Stomach smooth muscle (tissue), 2 donors: Measurements from ENCODE around the gene CNIH1.

Experiments used
- H3K27ac ChIP-seq: one replicate; pipeline ENCODE4 v1.7.0; 2013; ENCODE audit warnings: mild to moderate bottlenecking, low read length, inconsistent platforms
- H3K27me3 ChIP-seq, 2 donors: one replicate each; pipeline ENCODE4 v1.7.0; 2013; ENCODE audit warnings: low read length in 2 of 2; ENCODE audit not compliant: insufficient read depth in 2 of 2, control insufficient read depth in 1 of 2
- H3K36me3 ChIP-seq, 2 donors: one replicate each; pipeline ENCODE4 v1.7.0; 2013; ENCODE audit warnings: low read length in 2 of 2; ENCODE audit not compliant: control insufficient read depth in 2 of 2, insufficient read depth in 2 of 2
- H3K4me1 ChIP-seq: one replicate; pipeline ENCODE4 v1.7.0; 2013; ENCODE audit warnings: low read length; ENCODE audit not compliant: control insufficient read depth, insufficient read depth
- H3K4me3 ChIP-seq, 2 donors: one replicate each; pipeline ENCODE4 v1.7.0; 2013; ENCODE audit warnings: low read length in 2 of 2
- H3K9ac ChIP-seq, 2 donors: one replicate each; pipeline ENCODE4 v1.7.0; 2013; ENCODE audit warnings: low read length in 2 of 2, mild to moderate bottlenecking in 1 of 2
- H3K9me3 ChIP-seq, 2 donors: one replicate each; pipeline ENCODE4 v1.7.0; 2013; ENCODE audit warnings: low read length in 2 of 2; ENCODE audit not compliant: control insufficient read depth in 2 of 2
- donor health status: healthy.
- donor health status: Pancreatic carcinoma.

The CNIH1 gene

DNA sequence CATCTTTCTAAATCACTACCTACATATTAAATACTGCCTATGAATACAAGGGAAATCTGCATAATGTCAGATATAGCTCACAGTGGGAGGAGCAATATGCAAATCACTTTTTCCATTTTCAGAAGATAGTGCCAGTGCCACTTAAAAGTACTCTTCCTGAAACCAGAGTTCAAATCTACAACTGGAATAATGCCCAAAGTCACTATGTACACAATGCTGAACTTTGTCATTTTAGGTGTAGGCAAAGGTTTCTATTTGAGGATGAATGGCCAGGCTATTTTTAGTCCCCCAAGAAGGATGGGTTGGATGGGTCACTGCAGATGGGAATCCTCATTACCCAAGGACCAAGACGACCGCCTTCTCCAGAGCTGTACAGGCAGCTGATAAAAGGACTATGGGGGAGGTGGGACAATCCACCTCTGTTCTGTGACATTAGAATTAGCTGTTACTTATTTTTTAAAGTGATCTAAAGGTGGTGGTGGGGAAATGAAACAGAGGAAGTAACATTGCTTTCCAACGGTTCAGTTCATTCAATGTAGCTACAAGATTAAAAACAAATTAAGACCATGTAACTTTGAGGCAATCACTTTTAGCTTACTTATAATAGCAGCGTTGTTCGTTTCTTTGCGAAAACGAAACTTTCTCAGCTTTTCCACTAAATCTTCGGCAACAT is 42.0 kb upstream of the CNIH1 start:
- Histone ChIP-seq H3K27me3 (no peaks in the 10 kb centered on the region), H3K27ac (no peak overlapping the region), H3K4me1 (peaks cover 8% of the 10 kb centered on the region), H3K4me3 (no peak overlapping the region), H3K9me3 (no peaks in the 10 kb centered on the region), H3K9ac (no peak overlapping the region), H3K36me3 (peaks cover 7 to 9% of the 10 kb centered on the region in 2 donors)

DNA sequence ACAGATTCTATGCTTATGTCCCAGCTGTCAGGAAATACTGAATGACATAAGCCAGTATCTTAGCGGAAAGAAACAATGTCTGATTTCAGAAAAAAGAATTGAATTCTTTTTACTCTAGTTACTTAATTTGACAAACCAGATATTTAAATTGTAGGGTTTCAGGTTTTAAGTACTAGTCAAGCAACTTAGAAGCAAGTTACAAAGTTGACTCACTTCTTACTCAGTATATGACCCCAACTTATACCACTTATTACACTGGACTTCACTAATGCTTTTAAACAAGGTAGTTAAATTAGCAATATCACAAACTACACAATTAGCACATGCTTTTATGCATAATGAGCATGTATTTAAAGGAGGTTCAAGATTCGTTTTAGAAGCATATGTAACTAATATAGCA is 40.5 kb upstream of the CNIH1 start:
- H3K9me3 ChIP-seq, result no peaks in the 10 kb centered on the region
- no peak overlapping the region for H3K9ac ChIP-seq
- H3K27me3 ChIP-seq, result no peaks in the 10 kb centered on the region
- peaks cover 7 to 13% of the 10 kb centered on the region in 2 donors for H3K36me3 ChIP-seq
- no peaks in the 10 kb centered on the region for H3K4me1 ChIP-seq
- no peak overlapping the region for H3K27ac ChIP-seq
- H3K4me3 ChIP-seq, result no peak overlapping the region

DNA sequence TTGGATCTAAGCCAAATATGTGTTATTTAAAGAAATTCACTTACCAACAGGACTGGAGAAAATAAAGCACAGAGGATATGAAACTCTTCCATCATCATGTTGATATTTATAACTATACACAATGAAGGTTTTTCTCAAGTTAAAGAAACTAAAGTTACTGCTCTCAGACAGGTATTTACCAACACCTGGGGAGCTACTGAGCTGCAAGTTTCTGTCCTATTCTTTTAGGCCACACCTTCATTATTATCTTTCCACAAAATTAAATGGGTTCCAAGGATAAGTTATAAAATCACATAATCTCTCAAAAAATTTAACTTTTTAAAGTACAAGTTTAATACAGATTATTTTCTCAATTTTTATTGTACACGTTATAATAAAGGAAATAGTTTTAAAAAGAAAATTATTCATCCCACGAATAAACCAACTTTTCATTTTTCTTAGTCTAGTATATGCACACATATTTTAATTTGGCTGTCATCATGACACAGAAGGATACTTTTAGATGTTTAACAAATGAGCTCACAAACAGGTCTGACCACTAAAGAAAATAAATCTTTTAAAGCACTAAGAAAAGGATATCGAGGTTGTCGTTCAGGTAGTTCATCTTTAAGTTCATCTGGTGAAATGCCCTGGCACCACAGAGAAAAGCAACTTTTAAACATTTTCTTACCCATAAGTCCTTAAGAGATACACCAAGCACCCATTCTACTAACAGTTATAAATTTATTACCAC is 39.8 kb upstream of the CNIH1 start:
- Histone ChIP-seq H3K4me3 (no peak overlapping the region), H3K4me1 (no peaks in the 10 kb centered on the region), H3K9me3 (no peaks in the 10 kb centered on the region), H3K9ac (no peak overlapping the region), H3K27ac (no peak overlapping the region), H3K27me3 (no peaks in the 10 kb centered on the region), H3K36me3 (peaks cover 7 to 13% of the 10 kb centered on the region in 2 donors)

DNA sequence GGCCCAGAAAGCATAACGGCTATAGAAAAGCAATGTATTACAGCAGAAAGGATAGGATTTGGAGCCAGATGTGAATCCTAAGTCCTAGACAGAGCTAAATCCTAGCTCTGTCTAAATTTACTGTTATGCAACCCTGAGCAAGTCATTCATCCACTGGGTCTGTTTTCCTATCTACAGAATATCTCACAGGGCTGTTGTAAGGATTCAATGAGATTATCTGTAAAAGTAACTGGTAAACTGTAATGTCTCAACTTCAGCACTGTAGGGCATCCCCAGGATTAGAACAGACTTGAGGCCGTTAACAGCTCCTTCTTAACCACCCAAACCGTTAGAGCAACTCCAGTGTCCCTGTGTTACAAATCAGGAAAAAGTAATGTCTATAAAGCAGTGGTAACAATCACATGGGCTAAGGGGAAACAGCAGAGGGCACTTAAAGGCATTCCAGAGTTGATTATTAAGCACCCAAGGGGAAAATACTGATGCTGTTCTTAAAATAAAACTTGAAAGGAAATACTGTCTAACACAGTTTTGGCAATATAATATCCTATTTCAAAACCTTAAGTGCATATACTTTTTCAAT is 37.6 kb upstream of the CNIH1 start:
- no peaks in the 10 kb centered on the region for H3K4me1 ChIP-seq
- no peak overlapping the region for H3K4me3 ChIP-seq
- H3K27me3 ChIP-seq, result no peaks in the 10 kb centered on the region
- no peaks in the 10 kb centered on the region for H3K9me3 ChIP-seq
- H3K9ac ChIP-seq, result no peak overlapping the region
- H3K27ac ChIP-seq, result no peak overlapping the region
- H3K36me3 ChIP-seq, result peaks cover 7 to 13% of the 10 kb centered on the region in 2 donors

DNA sequence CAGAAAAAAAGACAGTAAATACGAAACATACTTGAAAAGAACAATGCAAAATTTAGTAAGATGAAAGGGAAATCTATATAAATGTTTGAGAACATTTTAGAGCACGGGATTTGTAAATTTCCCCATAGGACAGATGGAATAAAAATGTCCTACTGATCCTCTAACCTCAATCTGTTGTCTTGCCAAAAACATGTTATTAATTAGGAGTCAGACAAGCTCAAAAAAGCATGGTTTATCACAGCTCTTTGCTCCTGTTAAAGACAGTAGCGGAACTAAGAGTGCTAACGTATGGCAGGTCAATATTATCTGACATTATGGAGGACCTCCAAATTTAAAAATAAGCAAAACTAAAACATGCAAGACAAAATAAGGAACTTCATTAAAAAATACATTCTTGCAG is 34.7 kb upstream of the CNIH1 start:
- Histone ChIP-seq H3K9ac (no peak overlapping the region), H3K4me3 (no peak overlapping the region), H3K27ac (no peak overlapping the region), H3K4me1 (no peaks in the 10 kb centered on the region), H3K27me3 (no peaks in the 10 kb centered on the region), H3K36me3 (peaks cover 7 to 16% of the 10 kb centered on the region in 2 donors), H3K9me3 (no peaks in the 10 kb centered on the region)

DNA sequence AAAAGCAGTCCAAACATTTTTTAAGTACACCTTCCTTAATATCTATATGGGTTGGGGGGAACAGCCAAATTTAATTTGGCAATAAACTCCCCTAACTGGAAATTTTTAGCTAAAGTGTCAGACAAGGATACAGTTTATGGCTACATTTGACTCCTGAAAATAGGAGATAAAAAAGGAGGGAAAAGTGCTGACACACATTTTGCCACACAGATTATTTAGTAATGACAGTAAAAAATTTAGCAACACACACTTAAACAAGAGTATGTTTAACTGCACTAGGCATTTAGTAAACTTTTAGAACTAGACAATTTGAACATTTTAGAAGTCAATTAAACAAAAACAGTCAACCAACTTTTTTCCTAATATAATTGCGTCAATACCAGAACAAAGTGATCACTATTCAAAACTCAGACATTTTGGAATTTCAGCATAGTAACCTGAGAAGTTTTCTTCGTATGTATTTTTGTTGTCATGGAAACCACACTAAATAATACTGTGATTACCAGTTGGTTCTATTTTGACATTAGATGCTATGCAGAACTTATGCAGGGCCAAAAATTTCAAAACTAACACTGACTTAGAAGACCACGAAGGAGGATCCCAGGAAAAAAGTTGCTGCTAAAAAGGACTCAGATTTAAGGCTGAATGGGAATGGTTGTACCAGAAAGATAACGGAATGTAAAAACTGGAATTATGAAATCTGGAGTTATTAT is 34.2 kb upstream of the CNIH1 start:
- H3K27me3 ChIP-seq, result no peaks in the 10 kb centered on the region
- no peak overlapping the region for H3K9ac ChIP-seq
- no peak overlapping the region for H3K4me3 ChIP-seq
- no peaks in the 10 kb centered on the region for H3K9me3 ChIP-seq
- no peaks in the 10 kb centered on the region for H3K4me1 ChIP-seq
- peaks cover 7 to 16% of the 10 kb centered on the region in 2 donors for H3K36me3 ChIP-seq
- no peak overlapping the region for H3K27ac ChIP-seq

DNA sequence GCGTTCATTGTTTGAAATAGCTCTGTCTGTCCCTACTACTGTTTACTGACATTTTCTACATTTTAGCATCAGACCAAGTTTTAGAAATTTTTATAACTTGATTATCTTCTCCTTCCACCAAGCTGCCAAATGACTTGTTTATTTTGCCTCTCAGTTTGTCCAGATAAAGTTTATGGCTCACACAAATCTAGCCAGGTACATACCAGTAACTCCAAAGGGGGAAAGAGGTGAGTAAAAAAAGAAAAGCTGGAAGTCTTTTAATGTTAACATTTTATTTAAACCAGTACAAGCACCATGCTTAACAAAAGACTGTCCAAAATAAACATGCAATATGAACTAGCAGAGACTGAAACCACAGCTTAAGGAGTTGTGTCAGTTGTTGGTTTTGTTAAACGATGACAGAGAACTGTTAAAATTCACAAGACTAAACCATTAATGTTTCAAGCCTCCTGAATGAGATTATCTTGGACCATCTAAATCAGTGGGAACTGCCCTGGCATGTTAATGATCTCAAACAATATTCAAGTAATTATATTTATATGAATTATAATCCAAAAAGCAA is 33.1 kb upstream of the CNIH1 start:
- H3K9me3 ChIP-seq, result no peaks in the 10 kb centered on the region
- H3K36me3 ChIP-seq, result peaks cover 6 to 12% of the 10 kb centered on the region in 2 donors
- H3K4me3 ChIP-seq, result no peak overlapping the region
- no peaks in the 10 kb centered on the region for H3K27me3 ChIP-seq
- H3K4me1 ChIP-seq, result no peaks in the 10 kb centered on the region
- no peak overlapping the region for H3K9ac ChIP-seq
- H3K27ac ChIP-seq, result no peak overlapping the region

DNA sequence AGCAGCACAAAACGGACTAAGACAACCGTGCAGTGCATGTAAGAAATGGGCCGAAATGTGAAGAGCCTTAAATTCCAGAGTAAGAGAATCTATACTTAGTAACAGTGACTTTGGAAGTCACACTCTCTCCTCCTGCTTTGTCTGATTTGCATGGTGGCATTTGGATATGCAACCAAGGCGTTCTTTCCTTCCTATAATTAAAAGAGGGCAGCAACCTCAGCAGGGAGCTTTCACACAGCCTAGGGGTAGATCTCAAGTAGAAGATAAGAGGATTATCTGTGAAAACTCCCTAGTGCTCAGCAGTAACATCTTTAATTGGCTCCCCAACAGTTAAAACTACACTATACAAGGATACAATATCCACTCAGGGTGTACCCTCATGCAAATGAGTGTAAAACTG is 31.1 kb upstream of the CNIH1 start:
- Histone ChIP-seq H3K27me3 (no peaks in the 10 kb centered on the region), H3K9me3 (no peaks in the 10 kb centered on the region), H3K36me3 (peaks cover 0 to 4% of the 10 kb centered on the region in 2 donors), H3K27ac (no peak overlapping the region), H3K9ac (no peak overlapping the region), H3K4me3 (no peak overlapping the region), H3K4me1 (no peaks in the 10 kb centered on the region)

DNA sequence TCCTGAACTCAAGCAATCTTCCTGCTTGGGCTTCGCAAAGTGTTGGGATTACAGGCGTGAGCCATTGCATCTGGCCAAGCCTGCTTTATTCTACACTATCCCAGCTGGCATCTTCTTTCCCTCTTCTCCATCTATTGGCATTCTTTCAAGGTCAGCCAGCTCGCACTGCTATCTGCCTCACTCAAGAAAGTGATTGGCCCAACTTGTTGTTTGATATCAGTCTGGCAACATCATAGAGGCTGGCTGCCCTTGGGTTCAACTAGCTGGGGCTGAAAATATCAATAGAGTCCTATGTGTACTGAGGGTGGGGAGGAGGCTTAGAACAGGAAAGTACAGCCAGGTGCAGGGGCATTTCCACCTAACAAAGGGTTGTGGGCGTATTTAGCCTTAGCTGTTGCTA is 30.5 kb upstream of the CNIH1 start:
- H3K4me1 ChIP-seq, result no peaks in the 10 kb centered on the region
- peaks cover 0 to 4% of the 10 kb centered on the region in 2 donors for H3K36me3 ChIP-seq
- no peaks in the 10 kb centered on the region for H3K9me3 ChIP-seq
- H3K9ac ChIP-seq, result no peak overlapping the region
- H3K27ac ChIP-seq, result no peak overlapping the region
- no peak overlapping the region for H3K4me3 ChIP-seq
- H3K27me3 ChIP-seq, result no peaks in the 10 kb centered on the region

DNA sequence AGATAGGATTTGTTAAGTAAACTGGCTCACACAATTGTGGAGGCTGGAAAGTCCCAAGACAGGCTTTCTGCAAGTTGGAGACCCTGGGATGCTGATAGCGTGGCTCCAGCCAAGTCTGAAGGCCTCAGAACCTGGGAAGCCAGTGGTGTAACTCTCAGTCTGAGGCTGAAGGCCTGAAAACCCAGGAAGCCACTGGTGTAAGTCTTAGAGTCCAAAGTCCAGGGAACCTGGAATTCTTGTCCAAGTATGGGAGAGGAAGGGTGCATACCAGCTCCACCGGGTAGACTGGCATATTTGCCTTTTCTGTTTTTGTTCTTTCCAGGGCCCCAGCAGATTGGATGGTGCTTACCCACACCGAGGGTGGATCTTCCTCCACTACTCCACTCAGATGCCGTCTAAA is 29.5 kb upstream of the CNIH1 start:
- Histone ChIP-seq H3K27ac (no peak overlapping the region), H3K27me3 (no peaks in the 10 kb centered on the region), H3K4me1 (no peaks in the 10 kb centered on the region), H3K36me3 (peaks cover 0 to 4% of the 10 kb centered on the region in 2 donors), H3K4me3 (no peak overlapping the region), H3K9ac (no peak overlapping the region), H3K9me3 (no peaks in the 10 kb centered on the region)
